Measurements from ENCODE around the gene ZNHIT3.

DNA sequence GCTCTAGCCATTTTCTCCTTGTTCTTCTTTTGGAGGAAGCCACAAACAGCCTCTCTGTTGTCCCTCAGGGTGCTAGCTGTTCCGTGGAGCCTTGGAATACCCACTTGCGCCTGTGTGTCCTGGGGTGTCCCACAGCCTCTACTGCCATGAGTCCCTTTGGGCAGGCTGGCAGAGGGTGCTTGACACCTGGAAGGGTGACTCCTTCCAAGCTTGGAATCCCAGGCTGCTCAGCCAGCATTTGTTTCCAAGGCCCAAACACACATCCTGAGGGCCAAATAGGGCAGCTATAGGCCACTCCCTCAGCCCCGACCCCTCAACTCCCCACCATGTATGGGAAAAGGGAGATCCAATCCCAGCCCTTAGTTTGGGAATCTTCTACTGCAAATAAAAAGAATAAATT lies 14.9 kb downstream of the ZNHIT3 start:
- TF ChIP-seq, protein P1, sequence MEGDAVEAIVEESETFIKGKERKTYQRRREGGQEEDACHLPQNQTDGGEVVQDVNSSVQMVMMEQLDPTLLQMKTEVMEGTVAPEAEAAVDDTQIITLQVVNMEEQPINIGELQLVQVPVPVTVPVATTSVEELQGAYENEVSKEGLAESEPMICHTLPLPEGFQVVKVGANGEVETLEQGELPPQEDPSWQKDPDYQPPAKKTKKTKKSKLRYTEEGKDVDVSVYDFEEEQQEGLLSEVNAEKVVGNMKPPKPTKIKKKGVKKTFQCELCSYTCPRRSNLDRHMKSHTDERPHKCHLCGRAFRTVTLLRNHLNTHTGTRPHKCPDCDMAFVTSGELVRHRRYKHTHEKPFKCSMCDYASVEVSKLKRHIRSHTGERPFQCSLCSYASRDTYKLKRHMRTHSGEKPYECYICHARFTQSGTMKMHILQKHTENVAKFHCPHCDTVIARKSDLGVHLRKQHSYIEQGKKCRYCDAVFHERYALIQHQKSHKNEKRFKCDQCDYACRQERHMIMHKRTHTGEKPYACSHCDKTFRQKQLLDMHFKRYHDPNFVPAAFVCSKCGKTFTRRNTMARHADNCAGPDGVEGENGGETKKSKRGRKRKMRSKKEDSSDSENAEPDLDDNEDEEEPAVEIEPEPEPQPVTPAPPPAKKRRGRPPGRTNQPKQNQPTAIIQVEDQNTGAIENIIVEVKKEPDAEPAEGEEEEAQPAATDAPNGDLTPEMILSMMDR (IDR thresholded peaks at IDR 0.05), result no peak
- TF ChIP-seq POLR2A (IDR thresholded peaks at IDR 0.05), result no peak
- TF ChIP-seq EP300 (IDR thresholded peaks at IDR 0.05), result no peak
